HCT116 (cell line): ENCODE data around the gene LRFN2.

Experiments used
- EZH2 ChIP-seq: fragments of 200-600 bp; sonication (generic); IDR thresholded peaks from 2 replicates; pipeline ENCODE4 v1.6.1; 2017; ENCODE audit warnings: antibody characterized with exemption, mixed run types
- POLR2A ChIP-seq: IDR thresholded peaks from 2 replicates; pipeline ENCODE4 v1.7.0; 2011; ENCODE audit warnings: borderline replicate concordance; ENCODE audit not compliant: insufficient read depth, insufficient read length; ENCODE audit errors: extremely low read depth
- SP1 ChIP-seq: IDR thresholded peaks from 2 replicates; pipeline ENCODE4 v1.6.1; 2012; ENCODE audit warnings: low read depth
- TF ChIP-seq, protein P1 (sequence below), 3 experiments: fragments of 200-600 bp in 1 of 3; sonication (generic) in 1 of 3; IDR thresholded peaks in 2 of 3; conservative IDR thresholded peaks in 1 of 3; 2 replicates each; pipeline ENCODE4 v1.5.1; 2012 to 2017; ENCODE audit warnings: low read depth in 2 of 3, low read length in 2 of 3, antibody characterized with exemption in 1 of 3, borderline replicate concordance in 1 of 3, control low read depth in 1 of 3, mild to moderate bottlenecking in 1 of 3, mixed read lengths in 1 of 3, mixed run types in 1 of 3, moderate library complexity in 1 of 3; ENCODE audit not compliant: insufficient read depth in 1 of 3

DNA sequence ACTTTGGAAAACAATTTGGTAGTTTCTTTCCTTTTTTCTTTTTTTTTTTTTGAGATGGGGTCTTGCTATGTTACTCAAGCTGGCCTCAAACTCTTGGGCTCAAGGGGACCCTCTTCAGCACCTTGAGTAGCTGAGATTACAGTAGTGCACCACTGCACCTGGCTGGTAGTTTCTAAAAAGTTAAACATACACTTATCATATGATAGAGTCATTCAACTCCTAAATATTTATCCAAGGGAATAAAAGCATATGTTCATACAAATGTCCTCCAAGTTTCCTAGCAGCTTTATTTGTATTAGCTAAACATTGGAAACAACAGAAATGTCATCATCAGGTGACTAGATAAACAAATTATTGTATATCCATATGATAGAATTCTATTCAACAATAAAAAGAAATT lies 213.9 kb downstream of the LRFN2 start:
- TF ChIP-seq POLR2A, result no peak
- no peak for TF ChIP-seq EZH2
- TF ChIP-seq, protein P1, sequence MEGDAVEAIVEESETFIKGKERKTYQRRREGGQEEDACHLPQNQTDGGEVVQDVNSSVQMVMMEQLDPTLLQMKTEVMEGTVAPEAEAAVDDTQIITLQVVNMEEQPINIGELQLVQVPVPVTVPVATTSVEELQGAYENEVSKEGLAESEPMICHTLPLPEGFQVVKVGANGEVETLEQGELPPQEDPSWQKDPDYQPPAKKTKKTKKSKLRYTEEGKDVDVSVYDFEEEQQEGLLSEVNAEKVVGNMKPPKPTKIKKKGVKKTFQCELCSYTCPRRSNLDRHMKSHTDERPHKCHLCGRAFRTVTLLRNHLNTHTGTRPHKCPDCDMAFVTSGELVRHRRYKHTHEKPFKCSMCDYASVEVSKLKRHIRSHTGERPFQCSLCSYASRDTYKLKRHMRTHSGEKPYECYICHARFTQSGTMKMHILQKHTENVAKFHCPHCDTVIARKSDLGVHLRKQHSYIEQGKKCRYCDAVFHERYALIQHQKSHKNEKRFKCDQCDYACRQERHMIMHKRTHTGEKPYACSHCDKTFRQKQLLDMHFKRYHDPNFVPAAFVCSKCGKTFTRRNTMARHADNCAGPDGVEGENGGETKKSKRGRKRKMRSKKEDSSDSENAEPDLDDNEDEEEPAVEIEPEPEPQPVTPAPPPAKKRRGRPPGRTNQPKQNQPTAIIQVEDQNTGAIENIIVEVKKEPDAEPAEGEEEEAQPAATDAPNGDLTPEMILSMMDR (IDR thresholded peaks at IDR 0.05 in 2 of 3, conservative IDR thresholded peaks at IDR 0.05 in 1 of 3; ENCODE audit: borderline replicate concordance in 1 of 3, insufficient read depth in 1 of 3, low read depth in 2 of 3, low read length in 2 of 3), result no peak
- no peak for TF ChIP-seq SP1
